ENCODE data around the gene NCOA5. TPM values are rescaled to one million over a fixed set of nuclear protein-coding genes. Genes with fewer than 3 reads are reported as not detected.

NCOA5 gene
- 11.1 and 13.8 TPM in 2 replicates for total RNA-seq (2013; cell fraction: nucleolus; rRNA removed)
- total RNA-seq (2014; rRNA removed) (28.9 and 31.8 TPM in 2 replicates), total RNA-seq (2014; rRNA removed; fragmentation: Illumina TruSeq; extraction: Trizol) (20.8 and 22.5 TPM in 2 replicates), total RNA-seq (2021) (30.3 and 35.0 TPM in 2 replicates), polyA plus RNA-seq (2011; rRNA removed) (21.6 and 29.6 TPM in 2 replicates), polyA plus RNA-seq (2014; fragmentation: Illumina TruSeq; extraction: Trizol) (38.1 and 39.0 TPM in 2 replicates), polyA plus RNA-seq (2014; fragmentation: Nextera tagmentation; extraction: Ambion mirVana) (1 to 10 TPM; 7.7 to 8.8 TPM), polyA plus RNA-seq (2014; rRNA removed) (29.8 and 30.2 TPM in 2 replicates), polyA plus RNA-seq (2016; fragmentation: Nextera tagmentation; extraction: Ambion mirVana) (10 to 100 TPM; 30.5 to 35.3 TPM), polyA minus RNA-seq (2011; rRNA and poly(A)+ RNA removed) (20.5 and 20.7 TPM in 2 replicates), Bru-seq, nascent RNA (percentile 93 among the genes with signal in this experiment), BruChase-seq, experiment 1, labeled RNA remaining after a 6-hour chase (percentile 79 among the genes with signal in this experiment), BruChase-seq, experiment 2, labeled RNA remaining after a 2-hour chase (percentile 90 among the genes with signal in this experiment)
- 11.7 TPM for polyA plus RNA-seq (2011; ENCODE audit: low read depth)
- polyA plus RNA-seq (2011; cell fraction: cytosol; rRNA removed), result 22.4 and 24.3 TPM in 2 replicates
- polyA plus RNA-seq (2011; cell fraction: nucleus; rRNA removed), result 35.0 and 45.1 TPM in 2 replicates
- polyA plus RNA-seq (2012), result 13.8 and 18.1 TPM in 2 replicates
- 10.7 and 11.1 TPM in 2 replicates for polyA minus RNA-seq (2011; cell fraction: cytosol; rRNA and poly(A)+ RNA removed)
- 7.6 and 13.9 TPM in 2 replicates for polyA minus RNA-seq (2011; cell fraction: nucleus; rRNA and poly(A)+ RNA removed)
- long read RNA-seq, experiment 1, transcript NCOA5-201 (8 exons, 3,220 nt), result major isoform, 13 of 25 reads
- long read RNA-seq, experiment 1, partial matches to known transcripts, result 0 of 25 reads
- long read RNA-seq, experiment 1, other reads (novel, unspliced or antisense), result 12 of 25 reads
- long read RNA-seq, experiment 2, partial matches to known transcripts, result 6 of 59 reads
- long read RNA-seq, experiment 2, other reads (novel, unspliced or antisense), result 53 of 59 reads

DNA sequence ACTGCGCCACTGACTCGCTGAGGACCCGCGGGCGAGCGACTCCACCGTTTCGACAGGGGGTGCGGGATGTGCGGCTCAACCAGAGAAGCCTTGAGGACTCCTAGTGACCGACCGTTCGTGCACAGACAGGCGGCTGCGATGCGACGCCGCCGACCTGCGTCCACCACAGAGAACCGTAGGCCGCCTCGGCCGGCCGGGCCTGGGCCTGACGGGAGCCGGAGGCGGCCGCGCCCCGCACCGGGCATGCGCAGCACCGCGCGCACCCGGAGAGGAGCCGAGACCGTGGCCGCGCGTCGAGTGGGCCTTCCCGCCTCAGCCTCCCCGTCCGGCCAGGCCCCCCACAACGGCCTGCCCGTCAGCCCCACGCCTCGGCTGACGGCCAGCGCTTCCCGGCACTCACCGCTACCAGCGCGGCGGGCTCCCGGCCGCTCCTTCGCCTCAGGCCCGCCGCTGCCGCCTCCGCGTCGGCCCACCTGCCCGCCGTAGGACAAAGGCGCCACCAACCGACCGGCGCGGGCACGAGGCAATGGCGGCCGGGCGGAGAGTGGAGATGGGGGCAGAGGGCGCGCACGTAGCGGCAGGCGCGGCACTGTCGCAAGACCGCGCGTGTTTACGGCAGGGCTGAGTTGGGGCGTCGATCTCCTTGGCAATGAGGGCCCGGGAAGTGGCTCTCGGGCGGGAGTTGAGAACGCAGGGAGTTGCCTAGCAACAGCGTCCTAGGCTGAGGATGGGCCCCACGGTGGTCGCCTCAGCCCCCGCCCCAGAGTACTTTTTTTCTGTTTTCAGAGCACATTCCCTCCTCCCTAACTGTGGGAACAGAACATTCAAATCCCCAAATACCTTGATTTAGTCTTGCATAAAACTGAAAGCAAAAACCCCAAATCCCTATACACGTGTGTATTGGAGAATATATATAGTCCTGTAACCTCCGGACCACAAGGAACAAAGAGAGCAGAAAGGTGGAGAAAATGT lies at the start of gene NCOA5:
NCOA5 (minus strand) TSS at position 546 of the 972 bp plus-strand sequence. CDS start 10,538 bp downstream, outside the sequence.
- Histone ChIP-seq H3K4me1 (ENCODE audit: control insufficient read depth, insufficient read depth, low read length) (peaks cover 3% of the 10 kb centered on the region; the same call in 1 of the 2 replicates), H3K27ac (ENCODE audit: control insufficient read depth, insufficient read depth) (peak within 1 kb of the TSS; percentile 94), H3K79me2 (ENCODE audit: control insufficient read depth, insufficient read depth, low read length) (peaks cover 50% of the 10 kb centered on the region), H3K4me2 (ENCODE audit: control insufficient read depth, insufficient read depth) (peak within 1 kb of the TSS; percentile 85), H2AFZ (ENCODE audit: control insufficient read depth, low read depth, low read length) (peak within 1 kb of the TSS; percentile 85), H3K27me3 (replicated peaks in 1 of 2; ENCODE audit: control insufficient read depth in 2 of 2, insufficient read depth in 2 of 2, low read length in 1 of 2) (no peaks in the 10 kb centered on the region), H3K9ac (ENCODE audit: control insufficient read depth, insufficient read depth, low read length) (peak within 1 kb of the TSS; percentile 75), H4K20me1 (ENCODE audit: control insufficient read depth, insufficient read depth) (peaks cover 3% of the 10 kb centered on the region), H3K9me3 (replicated peaks; ENCODE audit: control insufficient read depth, insufficient read depth, low read length) (no peaks in the 10 kb centered on the region), H3K4me3 (peak within 1 kb of the TSS; percentile 80), H3K36me3 (ENCODE audit: control insufficient read depth in 2 of 2, insufficient read depth in 2 of 2, low read length in 1 of 2) (no peaks in the 10 kb centered on the region)
- FAIRE-seq (no peak), DNase-seq (ENCODE audit: low read depth, low spot score) (peak; percentile 84), ATAC-seq (peak; percentile 91)
- SMC1A ChIA-PET (ENCODE audit: uncharacterized antibody, unreplicated experiment), result interaction anchor here (1.1 to 2.3 kb wide), 3 partner anchors 10 to 75 kb away, joined by 5 to 14 read pairs (median 9); no protein-coding TSS in a partner anchor
- intact Hi-C loops (cut with micrococcal nuclease; ENCODE audit: unreplicated experiment) (loop anchor here (5.0 kb wide), 1 partner anchor 117 kb away; the partner anchor contains the start of gene ZNF335), in situ Hi-C loops (cut with MboI) (no loop called here)
- CTCF ChIA-PET, result interaction anchor here (0.7 to 3.3 kb wide), 8 partner anchors 12 to 103 kb away, joined by 3 to 18 read pairs (median 5); partner anchors contain the start of gene CD40
- WGBS (ENCODE audit: insufficient coverage, insufficient replicate concordance, low lambda C conversion rate, missing lambda C conversion rate), result 2% methylated on average over 90 of the region's 100 CpGs
- POLR2A ChIA-PET, result interaction anchor here (1.4 to 1.8 kb wide), 3 partner anchors 11 to 30 kb away, joined by 5 to 8 read pairs (median 6); no protein-coding TSS in a partner anchor
- no TSS peak for BruUV-seq (replicated peaks)
- RAD21 ChIA-PET (ENCODE audit: unreplicated experiment), result interaction anchor here (2.0 kb wide), 1 partner anchor 31 kb away, joined by 9 read pairs; no protein-coding TSS in a partner anchor
- TF ChIP-seq, protein P1, sequence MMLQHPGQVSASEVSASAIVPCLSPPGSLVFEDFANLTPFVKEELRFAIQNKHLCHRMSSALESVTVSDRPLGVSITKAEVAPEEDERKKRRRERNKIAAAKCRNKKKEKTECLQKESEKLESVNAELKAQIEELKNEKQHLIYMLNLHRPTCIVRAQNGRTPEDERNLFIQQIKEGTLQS (IDR thresholded peaks at IDR 0.05; ENCODE audit: borderline replicate concordance, extremely low read depth, low read depth, low read length), result peak; percentile 90
- TF ChIP-seq, protein P2, sequence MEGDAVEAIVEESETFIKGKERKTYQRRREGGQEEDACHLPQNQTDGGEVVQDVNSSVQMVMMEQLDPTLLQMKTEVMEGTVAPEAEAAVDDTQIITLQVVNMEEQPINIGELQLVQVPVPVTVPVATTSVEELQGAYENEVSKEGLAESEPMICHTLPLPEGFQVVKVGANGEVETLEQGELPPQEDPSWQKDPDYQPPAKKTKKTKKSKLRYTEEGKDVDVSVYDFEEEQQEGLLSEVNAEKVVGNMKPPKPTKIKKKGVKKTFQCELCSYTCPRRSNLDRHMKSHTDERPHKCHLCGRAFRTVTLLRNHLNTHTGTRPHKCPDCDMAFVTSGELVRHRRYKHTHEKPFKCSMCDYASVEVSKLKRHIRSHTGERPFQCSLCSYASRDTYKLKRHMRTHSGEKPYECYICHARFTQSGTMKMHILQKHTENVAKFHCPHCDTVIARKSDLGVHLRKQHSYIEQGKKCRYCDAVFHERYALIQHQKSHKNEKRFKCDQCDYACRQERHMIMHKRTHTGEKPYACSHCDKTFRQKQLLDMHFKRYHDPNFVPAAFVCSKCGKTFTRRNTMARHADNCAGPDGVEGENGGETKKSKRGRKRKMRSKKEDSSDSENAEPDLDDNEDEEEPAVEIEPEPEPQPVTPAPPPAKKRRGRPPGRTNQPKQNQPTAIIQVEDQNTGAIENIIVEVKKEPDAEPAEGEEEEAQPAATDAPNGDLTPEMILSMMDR (IDR thresholded peaks at IDR 0.05 in 2 of 3, conservative IDR thresholded peaks at IDR 0.05 in 1 of 3; ENCODE audit: control insufficient read depth in 2 of 3, extremely low read depth in 1 of 3, insufficient read depth in 1 of 3, low read depth in 3 of 3, low read length in 3 of 3), result peak; percentile 16 to 49 (median 19); a peak in 3 of 6 replicates
- TF ChIP-seq EP300 (IDR thresholded peaks at IDR 0.05; ENCODE audit: borderline replicate concordance in 1 of 2, control insufficient read depth in 1 of 2, low read depth in 2 of 2, low read length in 2 of 2) (no peak), CHD1 (IDR thresholded peaks at IDR 0.05; ENCODE audit: low read depth, low read length) (no peak; the same call in 1 of the 2 replicates), TCF3 (IDR thresholded peaks at IDR 0.05; ENCODE audit: borderline replicate concordance, insufficient read depth, low read depth, low read length) (peak; percentile 86), YBX1 (IDR thresholded peaks at IDR 0.05) (no peak), ZBED1 (IDR thresholded peaks at IDR 0.05; ENCODE audit: borderline replicate concordance) (no peak), CHD2 (IDR thresholded peaks at IDR 0.05; ENCODE audit: borderline replicate concordance, low read depth, low read length) (peak; percentile 51; the same call in 1 of the 2 replicates), FOS (IDR thresholded peaks at IDR 0.05; ENCODE audit: borderline replicate concordance, extremely low read depth, insufficient read length) (no peak), SMARCA5 (IDR thresholded peaks at IDR 0.05) (peak; percentile 95; the same call in 1 of the 2 replicates), TCF7 (IDR thresholded peaks at IDR 0.05; ENCODE audit: borderline replicate concordance) (no peak), NR2F1 (conservative IDR thresholded peaks at IDR 0.05) (peak; percentile 87), ZZZ3 (IDR thresholded peaks at IDR 0.05; ENCODE audit: control insufficient read depth, insufficient read length, low read depth) (no peak), CBX5 (IDR thresholded peaks at IDR 0.05; ENCODE audit: low read depth) (no peak)
- TF ChIP-seq, protein P3, sequence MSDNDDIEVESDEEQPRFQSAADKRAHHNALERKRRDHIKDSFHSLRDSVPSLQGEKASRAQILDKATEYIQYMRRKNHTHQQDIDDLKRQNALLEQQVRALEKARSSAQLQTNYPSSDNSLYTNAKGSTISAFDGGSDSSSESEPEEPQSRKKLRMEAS (IDR thresholded peaks at IDR 0.05; ENCODE audit: low read depth, low read length), result peak; percentile 74; the same call in 1 of the 2 replicates

Measured in GM12878 (cell line).